Measurements from ENCODE around the gene ESCO1. TPM values are rescaled to one million over a fixed set of nuclear protein-coding genes. Genes with fewer than 3 reads are reported as not detected.

The ESCO1 gene
- total and polyA plus RNA-seq, 2 experiments from 2014 or later: 50.4 to 56.8 TPM

DNA sequence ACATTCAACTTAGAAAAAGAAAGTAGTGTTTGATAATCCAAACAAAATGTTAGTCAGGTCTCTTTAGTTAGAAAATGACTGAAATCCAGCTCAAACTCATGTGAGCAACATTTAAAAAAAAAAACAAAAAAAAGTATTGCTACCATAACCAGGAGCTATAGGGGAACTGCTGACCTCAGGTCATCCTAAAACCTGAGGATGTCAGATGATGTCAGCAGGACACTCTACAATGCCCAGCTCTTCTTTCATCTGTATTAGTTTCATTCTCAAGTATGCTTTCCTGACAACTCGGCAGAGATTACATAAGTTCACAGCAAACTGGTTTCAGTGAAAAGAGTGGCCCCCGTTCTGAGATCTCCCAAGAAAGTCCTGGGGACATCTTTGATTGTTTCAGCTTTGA, 4.2 kb upstream of the ESCO1 start:
- Mint-ChIP-seq H3K27ac (no peak overlapping the region), H3K9me3 (no peaks in the 10 kb centered on the region), H3K27me3 (ENCODE audit: insufficient read depth, low read depth, poor library complexity) (peaks cover 6% of the 10 kb centered on the region), H3K4me3 (no peak overlapping the region), H3K36me3 (ENCODE audit: low read depth) (no peaks in the 10 kb centered on the region; the same call in 2 of the 3 replicates), H3K4me1 (no peaks in the 10 kb centered on the region)
- Histone ChIP-seq H3K27me3 (ENCODE audit: insufficient read depth) (no peaks in the 10 kb centered on the region), H3K4me3 (no peak overlapping the region), H3K9me2 (ENCODE audit: insufficient read depth) (no peaks in the 10 kb centered on the region), H4K20me1 (replicated peaks; ENCODE audit: insufficient read depth) (no peaks in the 10 kb centered on the region), H3K4me2 (no peak overlapping the region), H3K36me3 (ENCODE audit: insufficient read depth) (no peaks in the 10 kb centered on the region), H3K4me1 (ENCODE audit: insufficient read depth) (no peaks in the 10 kb centered on the region), H3K27ac (ENCODE audit: low read depth) (no peak overlapping the region), H3K79me2 (replicated peaks; ENCODE audit: insufficient read depth) (peaks cover 2% of the 10 kb centered on the region), H3F3A (replicated peaks; ENCODE audit: low read depth) (peaks cover 13% of the 10 kb centered on the region), H2AFZ (no peak overlapping the region)
- ATAC-seq (no peak), DNase-seq (ENCODE audit: low spot score) (no peak)
- TF ChIP-seq ZNF114 (CRISPR knock-in tag; IDR thresholded peaks at IDR 0.05): no peak

DNA sequence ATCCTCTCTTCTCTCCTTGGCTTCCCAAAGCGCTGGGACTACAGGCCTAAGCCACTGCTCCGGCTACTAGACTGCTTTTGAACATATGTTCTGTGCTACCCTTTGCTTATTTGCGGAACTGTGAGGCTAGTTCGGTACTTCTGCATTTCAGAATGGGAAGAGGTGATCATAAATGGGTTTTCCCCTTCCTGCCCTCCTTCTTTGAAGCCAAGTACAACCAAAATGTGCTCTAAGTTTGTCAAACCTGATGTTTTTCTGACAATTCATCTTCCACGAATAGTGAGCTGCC, 1.7 kb upstream of the ESCO1 start:
- Mint-ChIP-seq H3K27me3 (ENCODE audit: insufficient read depth, low read depth, poor library complexity) (peaks cover 12% of the 10 kb centered on the region), H3K9me3 (no peaks in the 10 kb centered on the region), H3K4me1 (peaks cover 6% of the 10 kb centered on the region), H3K27ac (no peak overlapping the region), H3K4me3 (0 out of 3 replicates have a peak overlapping the region, but pooled peaks have one; percentile 27), H3K36me3 (ENCODE audit: low read depth) (peaks cover 3% of the 10 kb centered on the region; the same call in 2 of the 3 replicates)
- TF ChIP-seq, protein P1, sequence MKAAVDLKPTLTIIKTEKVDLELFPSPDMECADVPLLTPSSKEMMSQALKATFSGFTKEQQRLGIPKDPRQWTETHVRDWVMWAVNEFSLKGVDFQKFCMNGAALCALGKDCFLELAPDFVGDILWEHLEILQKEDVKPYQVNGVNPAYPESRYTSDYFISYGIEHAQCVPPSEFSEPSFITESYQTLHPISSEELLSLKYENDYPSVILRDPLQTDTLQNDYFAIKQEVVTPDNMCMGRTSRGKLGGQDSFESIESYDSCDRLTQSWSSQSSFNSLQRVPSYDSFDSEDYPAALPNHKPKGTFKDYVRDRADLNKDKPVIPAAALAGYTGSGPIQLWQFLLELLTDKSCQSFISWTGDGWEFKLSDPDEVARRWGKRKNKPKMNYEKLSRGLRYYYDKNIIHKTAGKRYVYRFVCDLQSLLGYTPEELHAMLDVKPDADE (IDR thresholded peaks at IDR 0.05): no peak
- Histone ChIP-seq H3K27ac (ENCODE audit: low read depth) (no peak overlapping the region), H3K4me1 (ENCODE audit: insufficient read depth) (peaks cover 9% of the 10 kb centered on the region; the same call in 1 of the 2 replicates), H3K9me2 (ENCODE audit: insufficient read depth) (no peaks in the 10 kb centered on the region), H3F3A (replicated peaks; ENCODE audit: low read depth) (peaks cover 21% of the 10 kb centered on the region), H3K4me2 (no peak overlapping the region), H3K79me2 (replicated peaks; ENCODE audit: insufficient read depth) (peaks cover 27% of the 10 kb centered on the region), H3K36me3 (ENCODE audit: insufficient read depth) (no peaks in the 10 kb centered on the region), H2AFZ (no peak overlapping the region), H4K20me1 (replicated peaks; ENCODE audit: insufficient read depth) (no peaks in the 10 kb centered on the region), H3K27me3 (ENCODE audit: insufficient read depth) (no peaks in the 10 kb centered on the region), H3K4me3 (no peak overlapping the region)
- DNase-seq (ENCODE audit: low spot score) (no peak), ATAC-seq (no peak)

DNA sequence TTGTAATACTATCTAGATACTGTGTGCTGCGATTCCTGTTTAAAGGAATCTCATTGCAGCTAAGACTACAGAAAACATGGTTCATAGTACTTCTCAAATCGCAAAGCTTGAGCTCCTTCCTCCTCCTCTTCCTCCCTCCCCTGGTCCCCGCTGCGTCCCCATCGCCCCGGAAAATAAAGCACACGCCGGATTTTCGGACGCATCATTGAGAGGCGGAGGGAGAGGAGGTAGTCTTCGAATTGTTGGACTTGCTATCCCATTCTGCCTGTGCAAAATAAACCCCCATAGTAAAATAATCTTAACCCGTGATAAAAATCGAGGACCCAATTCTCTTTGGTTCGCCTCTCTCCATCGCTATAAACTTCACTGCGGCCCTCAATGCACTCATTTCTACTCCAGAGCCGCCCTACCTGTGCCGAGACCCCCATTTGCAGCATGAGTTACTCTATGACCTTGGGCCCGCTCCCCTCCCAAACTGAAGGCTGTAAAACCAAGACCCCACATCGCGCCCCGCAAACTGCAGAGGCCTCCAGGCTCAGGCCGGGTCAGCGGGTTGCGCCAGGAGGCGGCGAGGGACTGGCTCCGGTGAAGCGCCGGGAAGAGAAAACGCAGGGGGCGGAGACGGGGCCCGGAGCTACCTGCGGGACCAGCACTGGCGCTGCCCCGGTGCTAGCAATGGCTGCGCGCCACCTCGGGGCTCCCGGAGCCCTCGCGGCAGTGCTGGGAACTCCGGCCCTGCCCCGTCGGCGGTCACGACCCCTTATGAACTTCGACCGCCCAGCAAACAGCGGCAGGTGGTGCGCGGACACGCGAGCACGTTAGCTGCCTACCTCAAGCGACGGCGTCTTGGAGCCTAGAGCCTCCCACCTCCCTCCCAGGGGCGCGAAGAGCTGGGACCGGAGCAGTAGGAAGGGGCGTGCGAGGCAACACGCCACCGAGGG, 649 bp downstream of the ESCO1 start:
- H2AFZ ChIP-seq: peak overlapping the region; percentile 94
- peak overlapping the region; percentile 98 for H3K4me3 Mint-ChIP-seq
- peak overlapping the region; percentile 97 for H3K27ac Mint-ChIP-seq
- H3K79me2 ChIP-seq (replicated peaks; ENCODE audit: insufficient read depth): peaks cover 50% of the 10 kb centered on the region
- no peaks in the 10 kb centered on the region for H3K27me3 ChIP-seq (ENCODE audit: insufficient read depth)
- no peaks in the 10 kb centered on the region for H3K9me3 Mint-ChIP-seq
- peak; percentile 80 for ATAC-seq
- peak; percentile 79 for DNase-seq (ENCODE audit: low spot score)
- H3K4me1 ChIP-seq (ENCODE audit: insufficient read depth): peaks cover 9% of the 10 kb centered on the region; the same call in 1 of the 2 replicates
- peaks cover 12% of the 10 kb centered on the region for H3K27me3 Mint-ChIP-seq (ENCODE audit: insufficient read depth, low read depth, poor library complexity)
- peaks cover 21% of the 10 kb centered on the region for H3F3A ChIP-seq (replicated peaks; ENCODE audit: low read depth)
- H3K36me3 ChIP-seq (ENCODE audit: insufficient read depth): no peaks in the 10 kb centered on the region
- H3K9me2 ChIP-seq (ENCODE audit: insufficient read depth): no peaks in the 10 kb centered on the region
- peak overlapping the region; percentile 99 for H3K4me3 ChIP-seq
- peaks cover 4% of the 10 kb centered on the region for H4K20me1 ChIP-seq (replicated peaks; ENCODE audit: insufficient read depth)
- H3K4me1 Mint-ChIP-seq: peaks cover 6% of the 10 kb centered on the region
- peaks cover 12% of the 10 kb centered on the region for H3K36me3 Mint-ChIP-seq (ENCODE audit: low read depth)
- TF ChIP-seq, protein P2, sequence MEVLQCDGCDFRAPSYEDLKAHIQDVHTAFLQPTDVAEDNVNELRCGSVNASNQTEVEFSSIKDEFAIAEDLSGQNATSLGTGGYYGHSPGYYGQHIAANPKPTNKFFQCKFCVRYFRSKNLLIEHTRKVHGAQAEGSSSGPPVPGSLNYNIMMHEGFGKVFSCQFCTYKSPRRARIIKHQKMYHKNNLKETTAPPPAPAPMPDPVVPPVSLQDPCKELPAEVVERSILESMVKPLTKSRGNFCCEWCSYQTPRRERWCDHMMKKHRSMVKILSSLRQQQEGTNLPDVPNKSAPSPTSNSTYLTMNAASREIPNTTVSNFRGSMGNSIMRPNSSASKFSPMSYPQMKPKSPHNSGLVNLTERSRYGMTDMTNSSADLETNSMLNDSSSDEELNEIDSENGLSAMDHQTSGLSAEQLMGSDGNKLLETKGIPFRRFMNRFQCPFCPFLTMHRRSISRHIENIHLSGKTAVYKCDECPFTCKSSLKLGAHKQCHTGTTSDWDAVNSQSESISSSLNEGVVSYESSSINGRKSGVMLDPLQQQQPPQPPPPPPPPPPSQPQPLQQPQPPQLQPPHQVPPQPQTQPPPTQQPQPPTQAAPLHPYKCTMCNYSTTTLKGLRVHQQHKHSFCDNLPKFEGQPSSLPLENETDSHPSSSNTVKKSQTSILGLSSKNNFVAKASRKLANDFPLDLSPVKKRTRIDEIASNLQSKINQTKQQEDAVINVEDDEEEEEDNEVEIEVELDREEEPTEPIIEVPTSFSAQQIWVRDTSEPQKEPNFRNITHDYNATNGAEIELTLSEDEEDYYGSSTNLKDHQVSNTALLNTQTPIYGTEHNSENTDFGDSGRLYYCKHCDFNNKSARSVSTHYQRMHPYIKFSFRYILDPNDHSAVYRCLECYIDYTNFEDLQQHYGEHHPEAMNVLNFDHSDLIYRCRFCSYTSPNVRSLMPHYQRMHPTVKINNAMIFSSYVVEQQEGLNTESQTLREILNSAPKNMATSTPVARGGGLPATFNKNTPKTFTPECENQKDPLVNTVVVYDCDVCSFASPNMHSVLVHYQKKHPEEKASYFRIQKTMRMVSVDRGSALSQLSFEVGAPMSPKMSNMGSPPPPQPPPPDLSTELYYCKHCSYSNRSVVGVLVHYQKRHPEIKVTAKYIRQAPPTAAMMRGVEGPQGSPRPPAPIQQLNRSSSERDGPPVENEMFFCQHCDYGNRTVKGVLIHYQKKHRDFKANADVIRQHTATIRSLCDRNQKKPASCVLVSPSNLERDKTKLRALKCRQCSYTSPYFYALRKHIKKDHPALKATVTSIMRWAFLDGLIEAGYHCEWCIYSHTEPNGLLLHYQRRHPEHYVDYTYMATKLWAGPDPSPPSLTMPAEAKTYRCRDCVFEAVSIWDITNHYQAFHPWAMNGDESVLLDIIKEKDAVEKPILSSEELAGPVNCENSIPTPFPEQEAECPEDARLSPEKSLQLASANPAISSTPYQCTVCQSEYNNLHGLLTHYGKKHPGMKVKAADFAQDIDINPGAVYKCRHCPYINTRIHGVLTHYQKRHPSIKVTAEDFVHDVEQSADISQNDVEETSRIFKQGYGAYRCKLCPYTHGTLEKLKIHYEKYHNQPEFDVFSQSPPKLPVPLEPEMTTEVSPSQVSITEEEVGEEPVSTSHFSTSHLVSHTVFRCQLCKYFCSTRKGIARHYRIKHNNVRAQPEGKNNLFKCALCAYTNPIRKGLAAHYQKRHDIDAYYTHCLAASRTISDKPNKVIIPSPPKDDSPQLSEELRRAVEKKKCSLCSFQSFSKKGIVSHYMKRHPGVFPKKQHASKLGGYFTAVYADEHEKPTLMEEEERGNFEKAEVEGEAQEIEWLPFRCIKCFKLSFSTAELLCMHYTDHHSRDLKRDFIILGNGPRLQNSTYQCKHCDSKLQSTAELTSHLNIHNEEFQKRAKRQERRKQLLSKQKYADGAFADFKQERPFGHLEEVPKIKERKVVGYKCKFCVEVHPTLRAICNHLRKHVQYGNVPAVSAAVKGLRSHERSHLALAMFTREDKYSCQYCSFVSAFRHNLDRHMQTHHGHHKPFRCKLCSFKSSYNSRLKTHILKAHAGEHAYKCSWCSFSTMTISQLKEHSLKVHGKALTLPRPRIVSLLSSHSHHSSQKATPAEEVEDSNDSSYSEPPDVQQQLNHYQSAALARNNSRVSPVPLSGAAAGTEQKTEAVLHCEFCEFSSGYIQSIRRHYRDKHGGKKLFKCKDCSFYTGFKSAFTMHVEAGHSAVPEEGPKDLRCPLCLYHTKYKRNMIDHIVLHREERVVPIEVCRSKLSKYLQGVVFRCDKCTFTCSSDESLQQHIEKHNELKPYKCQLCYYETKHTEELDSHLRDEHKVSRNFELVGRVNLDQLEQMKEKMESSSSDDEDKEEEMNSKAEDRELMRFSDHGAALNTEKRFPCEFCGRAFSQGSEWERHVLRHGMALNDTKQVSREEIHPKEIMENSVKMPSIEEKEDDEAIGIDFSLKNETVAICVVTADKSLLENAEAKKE (CRISPR knock-in tag; IDR thresholded peaks at IDR 0.05): no peak
- TF ChIP-seq, protein P3, sequence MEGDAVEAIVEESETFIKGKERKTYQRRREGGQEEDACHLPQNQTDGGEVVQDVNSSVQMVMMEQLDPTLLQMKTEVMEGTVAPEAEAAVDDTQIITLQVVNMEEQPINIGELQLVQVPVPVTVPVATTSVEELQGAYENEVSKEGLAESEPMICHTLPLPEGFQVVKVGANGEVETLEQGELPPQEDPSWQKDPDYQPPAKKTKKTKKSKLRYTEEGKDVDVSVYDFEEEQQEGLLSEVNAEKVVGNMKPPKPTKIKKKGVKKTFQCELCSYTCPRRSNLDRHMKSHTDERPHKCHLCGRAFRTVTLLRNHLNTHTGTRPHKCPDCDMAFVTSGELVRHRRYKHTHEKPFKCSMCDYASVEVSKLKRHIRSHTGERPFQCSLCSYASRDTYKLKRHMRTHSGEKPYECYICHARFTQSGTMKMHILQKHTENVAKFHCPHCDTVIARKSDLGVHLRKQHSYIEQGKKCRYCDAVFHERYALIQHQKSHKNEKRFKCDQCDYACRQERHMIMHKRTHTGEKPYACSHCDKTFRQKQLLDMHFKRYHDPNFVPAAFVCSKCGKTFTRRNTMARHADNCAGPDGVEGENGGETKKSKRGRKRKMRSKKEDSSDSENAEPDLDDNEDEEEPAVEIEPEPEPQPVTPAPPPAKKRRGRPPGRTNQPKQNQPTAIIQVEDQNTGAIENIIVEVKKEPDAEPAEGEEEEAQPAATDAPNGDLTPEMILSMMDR (conservative IDR thresholded peaks at IDR 0.05; ENCODE audit: low read depth in 2 of 2): 0 out of 4 replicates have a peak, but pooled peaks of 1 of the 2 experiments have one; percentile 11
- H3K4me2 ChIP-seq: peak overlapping the region; percentile 96
- H3K27ac ChIP-seq (ENCODE audit: low read depth): peak overlapping the region; percentile 100

All from GM23338 (cell line).